IMR-90 (cell line): ENCODE results near the gene GSN. TPM values are rescaled to one million over a fixed set of nuclear protein-coding genes. Genes with fewer than 3 reads are reported as not detected.

Experiments
- ATAC-seq: fragments of 200-7000 bp; cut with Tn5 transposase; 2 replicates; pipeline ENCODE4 v1.9.1; 2020; ENCODE audit warnings: low read depth, mild to moderate bottlenecking, moderate library complexity
- BruUV-seq: library from RNA; stranded (reverse); fragments of 400-500 nt; replicated peaks from 2 replicates; lab custom pipeline; 2021; lab: Mats Ljungman, UMichigan
- CTCF ChIA-PET: fragments of 300-600 bp; formaldehyde crosslinking; extraction: SDS; loops from one replicate; lab custom pipeline; 2021; ENCODE audit warnings: antibody characterized with exemption; lab: Yijun Ruan, JAX
- POLR2A ChIA-PET: fragments of 300-600 bp; sonication (Branson Sonifier 250); formaldehyde crosslinking; loops from one replicate; lab custom pipeline; 2022; ENCODE audit warnings: antibody characterized with exemption; ENCODE audit not compliant: unreplicated experiment; lab: Charles Lee
- DNase-seq: peaks from one replicate; pipeline ENCODE4 v3.0.0; 2013
- H2AFZ ChIP-seq: replicated peaks from 2 replicates; pipeline ENCODE3; 2013; ENCODE audit warnings: low read length, mild to moderate bottlenecking; ENCODE audit not compliant: poor library complexity
- H2AK5ac ChIP-seq: 2 replicates; pipeline ENCODE4 v1.6.1; 2013; ENCODE audit warnings: low read depth, low read length, inconsistent platforms
- H2AK9ac ChIP-seq: replicated peaks from 2 replicates; pipeline ENCODE3; 2013; ENCODE audit warnings: mild to moderate bottlenecking, low read depth, low read length, moderate library complexity; ENCODE audit not compliant: poor library complexity
- H2BK120ac ChIP-seq: 2 replicates; pipeline ENCODE4 v1.6.1; 2013; ENCODE audit warnings: low read depth, low read length, inconsistent platforms
- H2BK15ac ChIP-seq: 3 replicates; pipeline ENCODE4 v1.6.1; 2013; ENCODE audit warnings: low read depth, low read length, inconsistent platforms
- H2BK20ac ChIP-seq: 2 replicates; pipeline ENCODE4 v1.6.1; 2013; ENCODE audit warnings: low read depth, mild to moderate bottlenecking, inconsistent platforms, low read length, moderate library complexity
- H2BK5ac ChIP-seq: 2 replicates; pipeline ENCODE4 v1.6.1; 2013; ENCODE audit warnings: mild to moderate bottlenecking, low read depth, low read length, inconsistent platforms; ENCODE audit not compliant: poor library complexity, severe bottlenecking
- H3K14ac ChIP-seq: replicated peaks from 2 replicates; pipeline ENCODE4 v1.6.1; 2013; ENCODE audit warnings: low read depth, low read length, inconsistent platforms
- H3K18ac ChIP-seq: 2 replicates; pipeline ENCODE4 v1.6.1; 2013; ENCODE audit warnings: low read depth, low read length, control low read depth
- H3K23ac ChIP-seq: 2 replicates; pipeline ENCODE4 v1.6.1; 2013; ENCODE audit warnings: low read depth, low read length, inconsistent platforms
- H3K27ac ChIP-seq: 2 replicates; pipeline ENCODE4 v1.5.1; 2013; ENCODE audit warnings: mild to moderate bottlenecking, control low read depth, low read length; ENCODE audit not compliant: insufficient read depth
- H3K27me3 ChIP-seq: 2 replicates; pipeline ENCODE4 v1.6.1; 2013; ENCODE audit warnings: low read length; ENCODE audit not compliant: control insufficient read depth, insufficient read depth
- H3K36me3 ChIP-seq: 2 replicates; pipeline ENCODE4 v1.6.1; 2013; ENCODE audit warnings: low read length, mixed read lengths; ENCODE audit not compliant: control insufficient read depth, insufficient read depth
- H3K4ac ChIP-seq: 2 replicates; pipeline ENCODE4 v1.6.1; 2013; ENCODE audit warnings: low read depth, low read length, inconsistent platforms
- H3K4me1 ChIP-seq: 2 replicates; pipeline ENCODE4 v1.6.1; 2013; ENCODE audit warnings: low read length, mixed read lengths; ENCODE audit not compliant: control insufficient read depth, insufficient read depth
- H3K4me2 ChIP-seq: 2 replicates; pipeline ENCODE4 v1.6.1; 2013; ENCODE audit warnings: low read depth, mild to moderate bottlenecking, control low read depth, low read length, moderate library complexity
- H3K4me3 ChIP-seq: 2 replicates; pipeline ENCODE4 v1.5.1; 2013; ENCODE audit warnings: low read depth, mild to moderate bottlenecking, control low read depth, low read length, moderate library complexity; ENCODE audit not compliant: insufficient read depth
- H3K56ac ChIP-seq: 2 replicates; pipeline ENCODE4 v1.6.1; 2013; ENCODE audit warnings: low read length, inconsistent platforms; ENCODE audit not compliant: insufficient read depth; ENCODE audit errors: extremely low read depth
- H3K79me1 ChIP-seq, 2 experiments: 2 replicates each; pipeline ENCODE4 v1.6.1; 2013; ENCODE audit warnings: low read length in 2 of 2, inconsistent platforms in 1 of 2, low read depth in 1 of 2
- H3K9ac ChIP-seq: 2 replicates; pipeline ENCODE4 v1.6.1; 2013; ENCODE audit warnings: low read depth, low read length, control low read depth
- H3K9me1 ChIP-seq: 2 replicates; pipeline ENCODE4 v1.6.1; 2013; ENCODE audit warnings: low read length, inconsistent platforms; ENCODE audit not compliant: insufficient read depth
- H3K9me3 ChIP-seq: 2 replicates; pipeline ENCODE4 v1.6.1; 2013; ENCODE audit warnings: low read length; ENCODE audit not compliant: control insufficient read depth, insufficient read depth
- H4K20me1 ChIP-seq: 2 replicates; pipeline ENCODE4 v1.6.1; 2013; ENCODE audit warnings: low read length, inconsistent platforms; ENCODE audit not compliant: insufficient read depth
- H4K5ac ChIP-seq: 2 replicates; pipeline ENCODE4 v1.6.1; 2013; ENCODE audit warnings: mild to moderate bottlenecking, low read depth, low read length, control low read depth
- H4K8ac ChIP-seq, 2 experiments: 2 replicates each; pipeline ENCODE4 v1.6.1; 2013; ENCODE audit warnings: low read depth in 2 of 2, low read length in 2 of 2, control low read depth in 1 of 2, inconsistent platforms in 1 of 2
- H4K91ac ChIP-seq: 2 replicates; pipeline ENCODE4 v1.6.1; 2013; ENCODE audit warnings: low read depth, low read length, inconsistent platforms; ENCODE audit not compliant: insufficient read depth
- CEBPB ChIP-seq: IDR thresholded peaks from 2 replicates; pipeline ENCODE4 v1.6.1; 2012; ENCODE audit warnings: low read depth, low read length, improper control_type of control experiment
- RCOR1 ChIP-seq: IDR thresholded peaks from 2 replicates; pipeline ENCODE4 v1.6.1; 2012; ENCODE audit warnings: mild to moderate bottlenecking, low read length, improper control_type of control experiment; ENCODE audit not compliant: insufficient replicate concordance
- SMC3 ChIP-seq: fragments of 150-350 bp; IDR thresholded peaks from 2 replicates; pipeline ENCODE4 v1.6.1; 2016; ENCODE audit warnings: low read depth, mild to moderate bottlenecking, antibody characterized with exemption, low read length, moderate library complexity
- USF2 ChIP-seq: fragments of 150-350 bp; IDR thresholded peaks from 2 replicates; pipeline ENCODE4 v1.6.1; 2017; ENCODE audit warnings: mild to moderate bottlenecking, antibody characterized with exemption, low read length, low read depth
- WGBS, 2 experiments: methylation state at CpG; one replicate each; pipeline versions ENCODE4 v1.1.5 to v1.1.7; 2013; ENCODE audit warnings: missing lambda C conversion rate in 2 of 2; ENCODE audit not compliant: insufficient read length in 1 of 2; ENCODE audit errors: extremely low coverage in 2 of 2; 5-methylcytosine and 5-hydroxymethylcytosine counted together
- dilution Hi-C: fragments of 300-500 bp; cut with HindIII; formaldehyde crosslinking; loops from one replicate; pipeline ENCODE4 v1.14.3; 2018; ENCODE audit warnings: low sequenced_read_pairs; ENCODE audit not compliant: unreplicated experiment
- in situ Hi-C: fragments of 300-500 bp; cut with MboI; formaldehyde crosslinking; loops from 3 replicates; pipeline ENCODE4 v1.14.3; 2019; ENCODE audit warnings: low sequenced_read_pairs, inconsistent platforms, mixed read lengths
- intact Hi-C: fragments of 100-400 bp; cut with micrococcal nuclease; formaldehyde crosslinking; loops from 2 replicates; pipeline ENCODE4 v1.10.0; 2022
- polyA plus RNA-seq, 3 experiments: library from polyadenylated mRNA; depleted of rRNA; stranded (reverse); fragments of >200 nt; gene quantifications; 2 replicates each; pipeline ENCODE4 v1.2.3, GENCODE V29; 2012; ENCODE audit warnings: low replicate concordance in 1 of 3
- total RNA-seq: library from RNA; depleted of rRNA; stranded (reverse); fragments of >200 nt; gene quantifications from 2 replicates; pipeline ENCODE4 v1.2.3, GENCODE V29; 2012

Gene GSN
- total and polyA plus RNA-seq, 2 of the 4 experiments (the other 2 are of a cell fraction): 495 to 547 TPM

- TF ChIP-seq RCOR1: no peak
Observed at GRCh38 chr9:121366611-121367192, 98.7 kb downstream of the GSN start (continued).

GRCh38 chr9:121367306-121368137 is 99.6 kb downstream of the GSN start:
- Histone ChIP-seq H3K23ac (peak overlapping the region; percentile 48; the same call in 1 of the 2 replicates), H3K14ac (peak overlapping the region; percentile 21; the same call in 1 of the 2 replicates), H3K4me1 (peaks cover 21% of the 10 kb centered on the region), H4K91ac (peak overlapping the region; percentile 20; the same call in 1 of the 2 replicates), H4K5ac (peak overlapping the region; percentile 52; the same call in 1 of the 2 replicates), H4K20me1 (peaks cover 5% of the 10 kb centered on the region; the same call in 1 of the 2 replicates), H3K27ac (peak overlapping the region; percentile 46; the same call in 1 of the 2 replicates), H3K4me3 (peak overlapping the region; percentile 51), H2AK9ac (no peak overlapping the region), H2BK120ac (peak overlapping the region; percentile 21; the same call in 1 of the 2 replicates), H3K9me3 (no peaks in the 10 kb centered on the region), H3K27me3 (no peaks in the 10 kb centered on the region), H3K18ac (peak overlapping the region; percentile 20; the same call in 1 of the 2 replicates), H3K36me3 (peaks cover 4% of the 10 kb centered on the region; the same call in 1 of the 2 replicates), H3K56ac (peak overlapping the region; percentile 32; the same call in 1 of the 2 replicates), H2AFZ (no peak overlapping the region), H2BK20ac (no peak overlapping the region), H3K4ac (peak overlapping the region; percentile 7; the same call in 1 of the 2 replicates), H3K79me1 (peaks cover 6 to 55% of the 10 kb centered on the region in 2 experiments; a peak in 2 of 4 replicates), H3K9me1 (peaks cover 13% of the 10 kb centered on the region), H2AK5ac (no peak overlapping the region), H3K9ac (peak overlapping the region; percentile 44), H3K4me2 (peak overlapping the region; percentile 99), H4K8ac (peak overlapping the region in 1 of 2 experiments; percentile 39; a peak in 1 of 4 replicates), H2BK5ac (peak overlapping the region; percentile 67), H2BK15ac (0 out of 3 replicates have a peak overlapping the region, but pooled peaks have one; percentile 23)
- TF ChIP-seq SMC3 (no peak), CEBPB (peak; percentile 49; the same call in 1 of the 2 replicates), USF2 (no peak)
- in situ Hi-C loops (no loop called here), dilution Hi-C loops (no loop called here), intact Hi-C loops (no loop called here)
- POLR2A ChIA-PET: no interaction called here
- ATAC-seq (no peak), DNase-seq (no peak)
- 67% methylated on average over 1 of the region's 4 CpGs; no CpG with 5 or more reads in 1 of the 2 experiments for WGBS, 2 experiments
- BruUV-seq: no TSS peak
- CTCF ChIA-PET: interaction anchor here (0.6 kb wide), 1 partner anchor 51 kb away, joined by 3 read pairs; no protein-coding TSS in a partner anchor
